Measurements from ENCODE around the gene NCKAP5. TPM values are rescaled to one million over a fixed set of nuclear protein-coding genes. Genes with fewer than 3 reads are reported as not detected.

NCKAP5 gene
- total and polyA plus RNA-seq, 2 of the 13 experiments (the other 11 are each of a cell fraction or from before 2014, with no cell fraction given): 0.01 TPM; not detected in 1

DNA sequence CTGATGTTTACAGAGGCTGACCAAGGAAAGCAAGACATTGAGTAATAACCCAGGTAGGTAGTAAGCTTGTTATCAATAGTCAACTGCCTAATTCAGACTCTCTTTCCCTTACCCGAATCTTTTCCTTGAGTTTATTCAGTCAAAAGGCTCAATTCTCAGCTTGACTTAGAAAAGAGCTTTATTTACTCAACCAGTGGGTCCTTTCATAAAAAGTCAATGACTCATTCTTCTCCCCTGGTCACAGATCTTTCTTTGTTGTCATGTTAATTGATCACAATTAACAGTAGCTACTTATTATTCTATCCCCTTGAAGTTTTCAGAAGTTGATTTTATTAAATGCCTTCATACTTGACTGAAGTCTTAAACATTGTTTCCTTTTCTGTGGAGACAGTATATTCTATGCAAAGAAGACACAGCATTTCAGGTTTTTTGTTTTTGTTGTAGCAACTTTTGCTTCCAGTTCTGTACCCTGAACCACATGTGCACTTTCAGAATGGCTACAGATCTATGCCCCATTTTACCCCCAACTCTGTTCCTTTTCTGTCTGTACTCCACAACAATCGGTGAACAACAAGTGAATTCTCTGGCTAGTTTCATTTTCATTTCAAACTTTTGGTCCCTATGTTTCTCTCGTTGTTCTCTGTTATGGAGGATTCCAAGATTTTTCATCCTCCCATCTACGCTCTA lies 428.3 kb downstream of the NCKAP5 start:
- H2AFZ ChIP-seq (ENCODE audit: low read length): no peak overlapping the region
- H3K79me2 ChIP-seq (ENCODE audit: insufficient read depth, low read length): no peaks in the 10 kb centered on the region
- CTCF ChIA-PET (ENCODE audit: low intra/inter-chr PET ratio, low total read pairs): no interaction called here
- H3K9me3 ChIP-seq (ENCODE audit: low read length): peaks cover 10% of the 10 kb centered on the region; the same call in 1 of the 2 replicates
- H3K27me3 ChIP-seq (ENCODE audit: control insufficient read depth in 1 of 2, insufficient read depth in 2 of 2, low read length in 2 of 2): no peaks in the 10 kb centered on the region
- H3K4me2 ChIP-seq (ENCODE audit: low read depth, low read length): 0 out of 2 replicates have a peak overlapping the region, but pooled peaks have one; percentile 2
- FAIRE-seq (no peak), DNase-seq (ENCODE audit: low spot score) (no peak), ATAC-seq (no peak)
- 18% methylated on average over 4 of the region's 4 CpGs for WGBS (ENCODE audit: low lambda C conversion rate)
- in situ Hi-C loops (cut with HindIII; ENCODE audit: extremely low pct_ligation_motif_present, low pct_unique_long_range_greater_than_20kb) (no loop called here), intact Hi-C loops (cut with micrococcal nuclease; ENCODE audit: unreplicated experiment) (no loop called here)
- no peaks in the 10 kb centered on the region for H3K4me1 ChIP-seq (ENCODE audit: insufficient read depth, low read length)
- H4K20me1 ChIP-seq (ENCODE audit: insufficient read depth, low read length): no peaks in the 10 kb centered on the region
- TF ChIP-seq TFDP1 (CRISPR knock-in tag; IDR thresholded peaks at IDR 0.05; ENCODE audit: borderline replicate concordance): no peak
- no peak for TF ChIP-seq ZNF589 (CRISPR knock-in tag; conservative IDR thresholded peaks at IDR 0.05)
- TF ChIP-seq JUND (CRISPR knock-in tag; IDR thresholded peaks at IDR 0.05): no peak
- no peak overlapping the region for H3K27ac ChIP-seq (ENCODE audit: extremely low read length, insufficient read depth, low read length)
- POLR2A ChIA-PET: no interaction called here
- no peak overlapping the region for H3K4me3 ChIP-seq (replicated peaks in 1 of 3; ENCODE audit: insufficient read depth in 1 of 3, low read depth in 2 of 3, low read length in 3 of 3)
- BruUV-seq (replicated peaks): no TSS peak
- H3K36me3 ChIP-seq (replicated peaks in 1 of 2; ENCODE audit: control insufficient read depth in 1 of 2, insufficient read depth in 2 of 2, low read length in 2 of 2): no peaks in the 10 kb centered on the region
- H3K9ac ChIP-seq (ENCODE audit: insufficient read depth, low read depth, low read length): no peak overlapping the region

DNA sequence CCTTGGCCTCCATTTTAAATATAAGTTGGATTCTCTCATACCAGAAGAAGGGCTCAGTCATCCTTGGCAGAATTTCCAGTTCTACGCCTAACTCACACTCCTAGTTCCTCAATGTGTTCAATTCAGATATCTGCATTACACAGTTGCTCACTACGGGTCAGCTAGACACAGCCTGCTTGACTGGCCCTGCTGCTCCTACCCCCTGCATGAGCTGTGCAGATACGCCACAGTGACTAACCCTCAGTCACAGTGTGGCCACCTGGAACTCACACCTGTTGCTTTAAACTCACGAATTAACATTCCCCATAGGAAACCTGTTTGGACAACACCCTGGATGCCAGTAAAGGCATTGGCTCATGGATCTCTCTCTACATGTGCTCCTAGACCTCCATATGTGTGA lies 429.6 kb downstream of the NCKAP5 start:
- H3K9me3 ChIP-seq (ENCODE audit: low read length): peaks cover 11% of the 10 kb centered on the region; the same call in 1 of the 2 replicates
- no peak overlapping the region for H2AFZ ChIP-seq (ENCODE audit: low read length)
- ATAC-seq (no peak), FAIRE-seq (no peak), DNase-seq (ENCODE audit: low spot score) (no peak)
- no peaks in the 10 kb centered on the region for H3K4me1 ChIP-seq (ENCODE audit: insufficient read depth, low read length)
- H3K4me3 ChIP-seq (replicated peaks in 1 of 3; ENCODE audit: insufficient read depth in 1 of 3, low read depth in 2 of 3, low read length in 3 of 3): no peak overlapping the region
- H3K9ac ChIP-seq (ENCODE audit: insufficient read depth, low read depth, low read length): no peak overlapping the region
- in situ Hi-C loops (cut with HindIII; ENCODE audit: extremely low pct_ligation_motif_present, low pct_unique_long_range_greater_than_20kb) (no loop called here), intact Hi-C loops (cut with micrococcal nuclease; ENCODE audit: unreplicated experiment) (no loop called here)
- H3K27ac ChIP-seq (ENCODE audit: extremely low read length, insufficient read depth, low read length): no peak overlapping the region
- no peaks in the 10 kb centered on the region for H4K20me1 ChIP-seq (ENCODE audit: insufficient read depth, low read length)
- no peaks in the 10 kb centered on the region for H3K27me3 ChIP-seq (ENCODE audit: control insufficient read depth in 1 of 2, insufficient read depth in 2 of 2, low read length in 2 of 2)
- H3K79me2 ChIP-seq (ENCODE audit: insufficient read depth, low read length): no peaks in the 10 kb centered on the region
- BruUV-seq (replicated peaks): no TSS peak
- POLR2A ChIA-PET: no interaction called here
- CTCF ChIA-PET (ENCODE audit: low intra/inter-chr PET ratio, low total read pairs): no interaction called here
- TF ChIP-seq MAFG (CRISPR knock-in tag; IDR thresholded peaks at IDR 0.05) (no peak), CREBL2 (CRISPR knock-in tag; IDR thresholded peaks at IDR 0.05; ENCODE audit: borderline replicate concordance) (no peak), ZNF7 (CRISPR knock-in tag; IDR thresholded peaks at IDR 0.05) (no peak)
- H3K36me3 ChIP-seq (replicated peaks in 1 of 2; ENCODE audit: control insufficient read depth in 1 of 2, insufficient read depth in 2 of 2, low read length in 2 of 2): no peaks in the 10 kb centered on the region
- no peak overlapping the region for H3K4me2 ChIP-seq (ENCODE audit: low read depth, low read length)
- 35% methylated on average over 2 of the region's 4 CpGs for WGBS (ENCODE audit: low lambda C conversion rate)

Measured in HepG2 (cell line).